Measurements from ENCODE around the gene GRAMD4. TPM values are rescaled to one million over a fixed set of nuclear protein-coding genes. Genes with fewer than 3 reads are reported as not detected.

The GRAMD4 gene
- total RNA-seq, 1 donor from 2014 or later, result 54.1 TPM

DNA sequence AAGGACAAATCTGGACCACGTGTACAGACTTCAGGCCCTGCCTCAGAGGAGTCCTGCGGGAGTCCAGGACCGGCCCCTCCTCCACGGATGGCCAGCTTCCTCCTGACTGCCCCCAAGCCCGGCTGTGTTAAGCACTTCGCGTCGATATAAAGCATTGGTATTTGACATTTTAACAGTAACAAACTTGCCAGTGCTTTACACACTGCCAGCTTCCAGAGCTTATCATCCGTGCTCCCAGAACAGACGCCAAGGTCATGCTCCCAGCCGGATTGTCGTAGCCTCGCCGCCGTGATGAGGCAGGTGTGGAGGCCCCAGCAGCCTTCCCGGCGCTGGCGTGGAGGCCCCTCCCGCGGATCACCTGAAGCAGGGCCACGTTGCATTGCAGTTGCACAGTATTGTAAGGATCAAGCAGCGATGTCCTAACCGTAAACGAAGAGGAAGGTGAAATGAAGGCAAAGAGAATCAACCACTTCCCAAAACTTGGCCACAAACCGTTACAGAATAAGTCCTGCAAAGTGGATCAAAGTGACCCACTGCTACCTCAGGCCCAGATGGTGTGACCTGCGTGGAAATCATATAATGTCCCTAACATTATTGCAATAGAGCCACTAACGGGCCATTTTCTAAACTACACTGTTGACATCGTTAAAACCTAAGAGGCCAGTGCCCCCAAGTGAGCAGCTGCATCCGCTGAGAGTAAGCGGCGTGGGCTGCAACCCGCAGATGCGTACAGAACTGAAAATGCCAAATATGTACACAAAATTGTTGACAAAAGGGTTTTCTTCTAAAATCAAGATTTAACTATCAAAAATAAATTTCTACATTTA is 66.2 kb downstream of the GRAMD4 start:
- intact Hi-C loops (cut with micrococcal nuclease), result no loop called here

DNA sequence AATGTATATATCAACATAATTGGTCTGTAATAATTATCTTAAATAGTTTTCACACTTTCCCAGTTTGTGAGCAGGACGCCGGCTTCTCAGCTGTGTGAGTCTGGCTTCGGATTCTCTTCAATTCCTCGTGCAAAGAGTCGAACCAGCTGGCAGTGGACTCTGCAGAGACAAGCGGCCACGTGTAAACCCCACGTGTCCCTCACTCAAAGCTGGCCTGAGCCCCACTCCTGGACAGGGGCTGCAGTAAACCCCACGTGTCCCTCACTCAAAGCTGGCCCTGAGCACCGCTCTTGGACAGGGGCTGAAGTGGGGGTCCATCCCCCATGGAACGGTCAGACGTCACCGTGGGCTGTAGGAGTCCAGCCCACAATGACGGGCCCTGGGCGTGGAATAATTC is 66.9 kb downstream of the GRAMD4 start:
- intact Hi-C loops (cut with micrococcal nuclease), result no loop called here

DNA sequence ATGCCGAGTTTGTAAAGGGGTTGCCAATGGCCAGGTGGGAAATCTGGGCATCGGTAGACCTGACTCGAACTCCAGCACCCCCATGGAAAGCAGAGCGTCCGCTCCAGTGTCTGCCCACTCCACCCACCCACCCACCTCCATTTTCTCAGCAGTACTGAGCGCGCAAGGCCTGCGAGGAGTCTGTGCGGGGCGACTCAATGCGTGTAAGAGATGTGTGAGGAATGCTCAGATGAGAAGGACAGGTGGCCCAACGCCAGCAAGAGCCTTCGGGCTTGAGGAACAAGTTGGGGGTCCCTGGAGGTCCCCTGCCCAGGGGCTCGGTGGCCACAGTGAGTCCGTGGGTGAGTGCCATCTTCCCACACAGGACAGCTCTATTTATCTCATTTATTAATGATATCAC is 67.3 kb downstream of the GRAMD4 start:
- intact Hi-C loops (cut with micrococcal nuclease), result no loop called here

DNA sequence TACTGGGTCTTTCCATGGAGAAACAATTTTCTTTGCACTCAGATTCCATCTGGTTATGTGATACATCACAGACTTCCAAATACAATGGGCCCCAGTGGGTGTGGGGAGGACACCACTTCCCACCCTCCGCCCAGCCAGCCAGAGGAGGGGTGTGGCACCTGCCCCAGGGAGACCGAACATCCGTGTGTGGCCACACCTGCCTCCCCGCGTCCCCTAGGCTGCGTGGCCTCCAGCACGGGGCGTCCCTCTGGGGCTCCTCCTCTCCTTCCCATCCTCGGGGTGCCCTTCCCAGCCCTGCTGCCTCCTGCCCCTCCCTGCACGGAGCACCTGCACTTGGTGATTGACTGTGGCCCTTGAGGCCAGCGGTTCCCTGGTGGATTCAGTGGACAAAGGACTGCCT is 68.8 kb downstream of the GRAMD4 start:
- intact Hi-C loops (cut with micrococcal nuclease), result no loop called here

DNA sequence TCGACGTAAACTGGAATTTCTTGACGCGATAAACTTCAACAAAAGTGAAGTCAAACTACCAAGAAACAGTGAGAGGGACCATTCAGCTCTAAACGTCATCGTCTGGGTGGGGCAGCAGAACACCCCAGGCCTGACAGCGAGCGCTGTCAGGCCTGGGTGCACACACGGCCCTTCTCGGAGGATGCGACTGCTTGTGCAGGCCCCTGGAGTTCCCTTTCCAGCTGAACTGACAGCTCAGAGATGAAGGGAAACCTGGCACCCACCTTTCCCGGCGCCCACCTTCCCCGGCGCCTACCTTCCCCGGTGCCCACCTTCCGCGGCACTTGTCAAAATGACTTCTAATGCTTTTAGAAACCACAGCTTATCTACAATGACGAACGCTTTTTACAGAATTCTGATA is 70.0 kb downstream of the GRAMD4 start:
- intact Hi-C loops (cut with micrococcal nuclease), result no loop called here

DNA sequence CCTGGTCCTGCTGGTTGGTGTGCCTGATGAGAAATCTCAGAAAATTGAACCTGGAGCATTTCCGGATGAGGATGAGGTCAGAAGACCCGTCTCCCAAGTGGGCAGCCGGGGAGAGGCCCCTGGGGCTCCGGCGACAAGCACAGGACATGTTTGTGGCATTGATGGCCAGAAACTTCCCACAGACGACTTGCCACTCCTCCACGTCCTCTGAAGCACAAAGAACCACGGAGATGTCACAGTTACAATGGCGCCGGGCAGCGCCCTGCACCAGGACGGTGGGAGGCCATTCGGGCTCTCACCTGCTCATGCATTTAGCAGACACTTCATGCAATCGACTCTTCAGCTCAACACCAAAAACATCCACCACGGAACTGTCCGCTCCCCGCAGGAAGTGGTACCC is 71.4 kb downstream of the GRAMD4 start:
- intact Hi-C loops (cut with micrococcal nuclease), result no loop called here

DNA sequence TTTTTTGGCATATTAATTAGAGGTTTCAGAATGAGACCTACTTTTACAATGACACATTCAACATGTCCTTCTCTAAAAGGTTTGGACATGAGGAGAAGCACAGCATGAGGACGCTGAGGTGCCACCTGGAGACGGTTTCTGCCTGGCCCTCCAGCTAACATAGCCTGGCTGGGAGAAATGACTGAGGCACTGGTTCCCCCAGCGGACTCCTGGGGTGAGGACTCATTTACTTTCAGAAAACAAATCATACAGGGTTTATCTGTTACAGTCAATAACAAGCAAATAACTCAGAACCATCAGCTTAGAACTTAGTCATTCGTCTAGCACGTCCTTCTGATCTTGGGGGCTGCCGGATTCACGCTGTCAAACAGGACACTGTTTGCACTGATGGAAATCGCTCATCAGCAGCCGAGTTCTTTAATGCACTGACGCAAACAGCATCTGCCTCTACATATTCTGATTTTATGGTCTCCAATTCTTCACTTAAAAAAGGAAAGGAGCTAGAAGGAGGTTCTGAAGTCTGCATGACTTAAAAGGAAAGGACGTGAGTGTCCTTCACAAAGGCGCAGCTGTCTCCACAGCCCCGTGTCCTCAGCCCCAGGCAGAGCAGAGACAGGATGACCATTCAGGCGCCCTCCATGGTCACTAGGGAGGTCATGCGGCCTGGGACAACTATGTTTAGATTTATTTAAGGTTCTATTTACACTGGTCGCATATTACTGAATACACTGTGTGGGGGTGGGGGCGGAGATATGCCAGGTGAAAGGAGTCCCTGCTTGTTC is 73.6 kb downstream of the GRAMD4 start:
- intact Hi-C loops (cut with micrococcal nuclease), result no loop called here

DNA sequence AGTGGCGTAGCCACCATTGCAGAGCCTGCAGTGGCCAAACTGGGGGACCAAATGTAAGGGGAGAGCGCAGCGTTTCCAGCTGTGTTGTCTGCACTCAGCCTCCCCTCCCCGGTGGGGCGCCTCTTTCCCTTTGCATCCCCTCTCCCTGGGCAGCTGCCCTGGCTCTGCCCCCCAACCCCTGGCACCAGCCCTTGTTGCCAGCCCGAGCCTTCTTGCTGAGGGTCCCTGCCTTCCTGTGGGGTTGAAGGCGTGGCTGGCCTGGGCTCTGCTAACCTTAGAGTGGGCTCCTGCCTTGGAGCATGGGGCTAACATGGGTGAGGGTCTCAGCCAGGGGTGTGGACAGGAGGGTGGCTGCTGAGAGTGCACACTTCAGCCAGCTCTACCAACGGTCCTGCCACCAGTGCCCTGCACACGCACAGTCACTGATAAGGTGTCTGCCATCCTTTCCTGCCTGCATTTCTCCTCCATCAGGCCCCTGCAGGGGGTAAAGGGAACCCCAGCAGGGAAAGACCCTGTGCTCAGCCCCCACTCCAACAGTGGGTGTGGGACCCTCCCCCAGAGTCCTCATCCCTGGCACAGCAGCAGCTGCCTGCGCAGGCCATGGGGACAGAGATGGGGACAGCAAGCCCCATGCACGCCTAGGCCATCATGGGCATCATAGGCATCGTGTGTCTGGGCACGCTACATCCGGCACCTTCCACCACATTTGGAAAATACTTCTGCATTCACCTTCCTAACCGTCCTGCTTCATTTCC is 74.4 kb downstream of the GRAMD4 start:
- intact Hi-C loops (cut with micrococcal nuclease), result no loop called here

DNA sequence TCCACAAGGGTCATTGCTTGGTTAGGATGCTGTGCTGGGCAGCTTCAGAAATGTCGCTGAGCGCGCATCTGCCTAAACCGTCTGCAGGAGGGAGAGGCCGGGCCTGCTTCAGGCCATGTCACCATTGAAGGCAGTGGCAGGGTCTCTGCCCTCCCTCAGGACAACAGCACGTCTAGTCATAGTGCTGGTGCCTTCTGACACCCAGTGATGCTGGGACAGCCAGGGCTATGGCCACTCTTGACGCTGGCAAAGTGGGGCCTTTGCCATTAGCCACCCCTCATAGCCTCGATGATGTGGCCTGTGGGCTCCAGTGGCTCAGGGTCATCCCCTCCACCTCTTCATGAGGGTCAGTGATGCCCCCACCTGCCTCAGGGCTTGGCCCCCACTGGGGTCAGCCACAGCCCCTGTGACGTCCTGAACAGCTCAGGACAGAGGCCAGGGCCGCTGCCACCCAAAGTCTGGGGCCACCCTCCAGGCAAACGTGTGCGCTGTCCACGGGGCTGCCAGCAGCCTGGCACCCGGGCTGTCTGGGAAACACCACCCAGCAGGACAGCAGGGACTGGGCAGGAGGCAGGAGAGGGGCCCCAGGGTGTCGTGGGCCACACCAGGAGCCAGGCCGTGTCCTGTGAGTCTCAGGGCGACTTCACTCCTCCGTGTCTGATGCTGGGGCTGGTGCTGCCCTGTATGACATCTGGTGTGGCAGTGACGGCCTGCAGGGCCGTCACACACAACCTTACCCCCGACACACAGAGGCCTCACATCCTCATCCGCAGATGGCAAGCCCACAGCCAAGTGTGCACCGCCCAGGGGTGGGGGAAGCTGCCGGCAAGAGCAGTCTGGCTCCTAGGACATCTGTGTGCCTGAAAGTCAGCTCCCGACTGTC is 75.4 kb downstream of the GRAMD4 start:
- intact Hi-C loops (cut with micrococcal nuclease), result no loop called here

DNA sequence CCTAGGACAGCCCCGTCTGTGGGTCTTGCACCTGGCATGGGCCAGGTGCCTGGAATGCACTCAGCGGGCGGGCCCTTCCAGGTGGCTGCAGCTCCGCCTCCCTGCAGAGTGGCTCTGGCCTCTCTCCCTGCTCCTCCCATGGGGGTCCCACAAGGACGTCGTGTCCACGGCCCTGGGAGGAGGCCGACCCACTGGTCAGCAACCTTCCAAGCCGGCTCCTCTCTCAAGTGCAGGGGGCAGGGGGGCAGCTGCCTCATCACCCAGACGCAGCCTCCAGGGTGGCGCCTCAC is 76.0 kb downstream of the GRAMD4 start:
- intact Hi-C loops (cut with micrococcal nuclease), result no loop called here

DNA sequence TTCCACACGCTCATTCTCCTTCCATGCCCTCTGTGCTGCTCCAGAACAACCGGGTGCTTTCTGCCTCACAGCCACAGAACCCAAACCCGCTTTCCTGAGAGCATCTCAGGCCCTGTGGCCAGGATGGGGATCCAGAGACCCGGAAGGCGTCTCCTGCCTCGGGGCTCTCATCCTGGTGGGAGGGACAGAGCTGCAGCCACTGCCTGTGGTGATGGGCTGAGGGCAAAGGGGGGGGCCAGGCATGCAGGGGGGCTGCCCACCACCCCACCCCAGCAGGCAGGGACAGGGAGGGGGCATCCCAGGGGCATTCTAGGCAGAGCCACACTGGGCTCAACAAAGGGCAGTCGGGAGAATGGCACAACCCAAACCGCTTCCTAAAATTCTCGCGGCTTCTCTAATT is 76.4 kb downstream of the GRAMD4 start:
- intact Hi-C loops (cut with micrococcal nuclease), result no loop called here

DNA sequence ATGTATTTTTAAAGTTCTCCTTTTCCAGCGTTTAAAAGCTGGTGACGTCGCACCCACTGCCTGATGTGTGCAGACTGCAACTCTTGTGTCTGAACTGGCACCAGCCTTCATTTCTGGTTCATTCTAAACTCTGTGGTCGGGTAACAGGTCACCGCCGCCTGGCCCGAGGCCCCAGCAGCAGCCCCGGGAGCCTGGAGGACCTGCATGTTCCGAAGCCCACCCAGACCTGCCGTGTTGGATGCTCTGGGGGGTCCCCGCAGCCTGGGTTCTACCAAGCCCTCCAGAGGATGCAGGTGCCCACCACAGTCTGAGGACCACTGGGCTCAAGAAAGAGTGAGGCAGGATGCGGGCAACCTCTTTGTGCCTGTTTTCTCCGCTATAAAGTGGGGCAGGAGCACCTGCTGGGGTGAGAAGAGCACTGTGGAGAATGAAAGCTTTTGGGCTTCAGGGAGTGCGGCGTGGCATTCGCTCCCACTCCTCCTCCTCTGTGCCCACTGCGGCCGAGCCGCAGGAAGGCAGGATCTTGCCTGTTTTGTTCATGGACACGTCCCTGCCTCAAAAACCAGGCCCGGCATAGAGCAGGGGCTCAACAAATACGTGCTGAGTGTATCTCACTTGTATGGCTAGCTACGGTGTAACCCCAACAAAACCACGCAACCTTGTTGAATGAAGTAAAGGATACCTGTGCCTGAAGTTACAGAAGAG is 77.8 kb downstream of the GRAMD4 start:
- intact Hi-C loops (cut with micrococcal nuclease), result no loop called here

DNA sequence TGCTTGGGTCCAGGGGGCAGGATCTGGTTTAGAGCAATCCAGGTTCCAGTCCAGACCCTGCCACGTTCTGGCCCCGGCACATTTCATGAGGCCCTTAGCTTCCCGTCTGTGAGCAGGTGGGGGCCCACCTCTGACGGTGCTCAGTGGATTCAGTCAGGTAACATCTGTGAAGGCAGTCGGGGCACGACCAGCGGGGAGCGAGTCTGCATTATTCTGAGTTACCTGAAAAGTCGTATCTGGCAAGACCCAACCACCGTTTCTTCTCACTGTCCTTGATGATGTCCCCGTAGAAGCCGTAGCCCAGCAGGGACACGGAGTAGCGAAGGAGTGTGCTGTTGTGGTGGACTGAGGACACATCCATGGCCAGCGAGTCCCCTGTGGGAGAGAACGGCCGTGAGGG is 78.9 kb downstream of the GRAMD4 start:
- intact Hi-C loops (cut with micrococcal nuclease), result no loop called here

DNA sequence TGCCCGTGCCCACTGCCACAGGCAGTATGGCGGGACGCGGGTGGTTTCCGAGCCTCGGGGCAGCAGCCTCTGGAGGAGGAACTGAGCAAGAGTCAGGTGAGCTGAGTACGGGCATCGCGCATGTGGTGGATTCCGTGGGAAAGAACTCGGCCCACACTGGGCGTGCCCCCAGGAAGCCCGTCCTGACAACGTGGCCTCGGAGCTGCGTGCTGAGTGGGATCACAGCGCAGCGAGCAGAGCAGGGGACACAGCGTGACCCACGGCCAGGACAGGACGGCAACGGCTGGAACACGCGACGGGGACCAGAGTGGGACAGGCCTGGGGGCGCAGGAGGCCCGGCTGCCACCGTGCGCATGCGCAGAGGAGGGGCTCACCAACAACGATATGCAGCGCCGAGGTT is 81.1 kb downstream of the GRAMD4 start:
- intact Hi-C loops (cut with micrococcal nuclease), result no loop called here

DNA sequence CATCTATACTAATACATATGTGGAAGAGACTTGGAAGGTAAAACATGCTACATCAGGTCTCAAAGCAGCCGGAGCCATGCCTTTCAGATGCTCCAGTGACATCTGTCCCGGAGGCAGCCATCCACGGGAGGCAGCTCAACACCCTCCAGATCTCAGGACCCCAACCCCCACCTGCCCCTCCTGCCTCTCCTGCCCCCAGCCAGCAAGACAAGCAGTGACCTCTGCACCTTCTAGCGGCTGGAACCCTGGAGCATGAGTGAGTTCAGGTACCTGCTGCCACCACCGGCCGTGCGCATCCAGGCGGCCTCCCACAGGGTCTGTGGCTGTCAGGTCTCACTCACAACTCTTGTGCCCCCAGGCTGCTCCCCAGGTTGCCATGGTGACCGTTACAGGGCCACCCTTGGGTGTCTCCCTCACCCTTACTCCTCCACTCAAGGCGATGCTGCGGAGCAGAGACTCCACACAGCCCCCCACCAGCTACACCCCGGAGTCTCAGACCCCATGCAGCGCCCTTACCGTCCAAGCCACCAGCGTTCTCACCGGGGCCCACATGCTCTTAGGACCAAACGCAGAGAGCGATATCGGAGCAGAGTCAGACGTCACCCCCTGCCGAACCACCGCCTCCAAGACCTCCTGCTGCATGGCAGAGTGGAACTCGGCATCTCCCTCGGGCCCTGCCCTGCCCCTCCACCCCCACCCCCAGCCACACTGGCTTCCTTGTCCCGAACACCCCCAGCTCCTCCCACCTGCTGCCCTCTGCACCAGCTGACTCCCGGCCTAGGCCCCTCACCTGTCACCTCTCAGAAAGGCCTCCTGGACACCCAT is 83.2 kb downstream of the GRAMD4 start:
- intact Hi-C loops (cut with micrococcal nuclease), result no loop called here

DNA sequence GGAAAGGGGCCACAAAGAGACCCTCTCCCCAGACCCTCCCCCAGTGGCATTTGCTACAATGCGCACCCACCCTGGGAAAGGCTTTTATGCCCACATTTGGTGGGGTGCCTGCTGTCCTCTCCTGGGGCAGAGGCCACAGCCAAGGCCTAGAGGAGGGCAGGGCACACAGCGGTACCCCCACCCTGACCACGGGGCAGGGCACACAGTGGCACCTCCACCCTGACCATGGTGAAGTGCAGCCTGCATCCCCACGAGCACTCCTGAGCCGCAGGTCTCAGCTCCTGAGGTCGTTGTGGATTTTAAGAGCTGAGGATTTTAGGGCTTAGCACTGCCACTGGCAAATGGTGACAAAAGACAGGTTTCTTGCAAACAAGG is 83.8 kb downstream of the GRAMD4 start:
- intact Hi-C loops (cut with micrococcal nuclease), result no loop called here

DNA sequence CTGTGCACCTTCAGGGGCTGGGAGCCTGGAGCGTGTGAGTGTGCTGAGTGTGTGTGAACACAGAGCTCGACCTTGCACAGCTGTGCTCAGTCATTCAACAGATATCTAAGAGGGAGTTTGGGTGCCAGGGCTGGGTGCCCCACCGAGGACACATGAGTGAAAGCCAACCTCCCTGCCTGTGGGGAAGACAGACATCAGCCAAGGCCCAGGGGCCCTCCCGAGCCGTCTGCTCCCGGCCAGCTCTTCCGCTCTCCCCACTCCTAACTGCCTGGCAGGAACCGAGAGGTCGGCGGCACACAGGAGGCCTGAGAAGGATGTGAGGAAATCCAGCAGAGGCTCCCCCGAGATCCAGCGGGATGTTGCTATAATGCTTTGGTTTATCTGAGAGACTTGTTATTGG is 85.9 kb downstream of the GRAMD4 start:
- intact Hi-C loops (cut with micrococcal nuclease), result no loop called here

DNA sequence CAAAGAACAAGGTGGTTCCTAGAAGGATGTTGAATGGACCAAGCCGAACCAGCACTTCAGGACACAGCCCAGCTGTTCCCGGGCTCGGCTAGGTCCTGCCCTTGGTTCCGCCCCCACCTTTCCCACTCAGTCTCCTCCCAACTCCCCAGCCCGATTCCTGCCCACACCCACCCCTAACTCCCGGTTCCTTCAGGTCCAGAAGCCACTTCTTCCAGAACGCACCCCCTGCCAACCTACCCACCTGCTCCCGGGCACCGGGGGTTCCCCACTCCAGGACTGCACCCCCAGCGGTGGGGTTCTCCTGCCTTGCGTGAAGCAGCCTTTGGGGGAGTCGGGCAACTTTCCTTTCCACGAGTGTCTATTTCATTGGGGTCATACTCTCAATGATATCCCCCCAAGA is 87.1 kb downstream of the GRAMD4 start:
- intact Hi-C loops (cut with micrococcal nuclease), result no loop called here

DNA sequence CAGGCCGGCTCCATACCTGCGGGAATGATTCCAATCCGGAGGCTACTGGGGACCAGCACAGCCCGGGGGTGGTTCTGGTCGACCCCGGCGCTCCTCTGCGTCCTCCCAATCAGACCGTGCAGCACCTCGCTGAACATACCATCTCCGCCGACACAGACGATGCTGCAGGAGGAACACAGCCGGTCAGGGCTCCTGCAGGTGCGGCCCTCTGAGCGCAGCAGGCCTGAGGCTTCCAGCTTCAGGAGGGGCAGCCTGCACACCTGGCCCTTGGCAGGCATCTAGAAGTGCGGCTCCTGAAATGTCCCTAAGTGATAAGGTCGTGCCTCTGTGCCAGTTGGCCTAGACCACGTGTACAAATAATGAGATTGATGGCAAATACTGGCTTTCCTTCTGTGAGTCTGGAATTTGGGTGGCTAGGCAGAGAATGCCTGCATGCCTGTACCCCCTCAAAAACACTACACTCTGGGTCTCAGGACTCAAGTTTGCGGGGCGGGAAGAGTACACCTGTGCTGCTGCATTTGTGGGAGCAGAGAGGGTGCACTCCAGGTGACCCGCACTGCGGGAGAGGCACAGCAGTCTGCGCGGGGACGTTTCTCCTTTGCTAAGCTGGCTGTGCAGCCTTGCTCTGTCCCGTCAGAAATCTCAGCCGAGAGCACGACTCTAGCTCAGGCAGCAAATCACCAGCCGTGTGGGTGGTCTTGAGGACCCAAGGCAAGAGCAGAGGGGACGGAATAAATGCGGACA is 87.8 kb downstream of the GRAMD4 start:
- intact Hi-C loops (cut with micrococcal nuclease), result no loop called here

All from T-helper 2 cell treated with Interferon-gamma antibody and Interleukin-4, amounts not matched to agents 100 ng/mL and 5 ng/mL, for 36 hours (primary cell).